ENCODE results near the gene FBXW5. TPM values are rescaled to one million over a fixed set of nuclear protein-coding genes. Genes with fewer than 3 reads are reported as not detected.

The FBXW5 gene
- total and polyA plus RNA-seq, 9 of the 15 experiments (the other 6 are each of a cell fraction or from before 2014, with no cell fraction given), result 0.21 to 128 (median 37.0) TPM

DNA sequence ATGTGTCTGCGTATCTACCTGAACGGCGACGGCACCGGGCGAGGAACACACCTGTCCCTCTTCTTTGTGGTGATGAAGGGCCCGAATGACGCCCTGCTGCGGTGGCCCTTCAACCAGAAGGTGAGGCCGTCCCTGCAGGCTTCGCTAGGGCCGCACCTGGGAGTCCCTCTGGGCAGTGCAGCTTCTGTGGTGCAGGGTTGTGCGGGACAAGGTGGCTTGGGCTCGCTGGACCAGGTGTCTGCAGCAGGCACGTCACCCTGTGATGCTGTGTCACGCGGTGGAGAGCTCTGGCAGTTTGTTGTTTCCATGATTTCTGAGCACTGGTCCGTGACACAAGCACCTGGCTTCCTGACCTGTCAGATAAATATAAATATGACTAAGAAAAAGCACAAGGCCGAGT, 20.7 kb downstream of the FBXW5 start:
- no peak for FAIRE-seq
- ATAC-seq, result no peak
- Histone ChIP-seq H3K9me3 (replicated peaks; ENCODE audit: control insufficient read depth, insufficient read depth, low read depth, low read length) (no peaks in the 10 kb centered on the region), H3K27ac (ENCODE audit: extremely low read depth, low read depth, low read length) (no peak overlapping the region), H3K4me1 (replicated peaks in 1 of 2; ENCODE audit: control insufficient read depth in 2 of 2, insufficient read depth in 2 of 2, low read length in 2 of 2) (peaks cover 10 to 50% of the 10 kb centered on the region in 2 experiments; a peak in 4 of 5 replicates), H2AFZ (ENCODE audit: low read depth, low read length) (no peak overlapping the region), H3K9ac (ENCODE audit: insufficient read depth in 1 of 2, low read depth in 2 of 2, low read length in 2 of 2) (no peak overlapping the region), H3K27me3 (ENCODE audit: control insufficient read depth in 2 of 2, insufficient read depth in 2 of 2, low read length in 2 of 2) (no peaks in the 10 kb centered on the region), H3K9me1 (ENCODE audit: control insufficient read depth, insufficient read depth, low read length) (no peaks in the 10 kb centered on the region), H3K36me3 (ENCODE audit: control insufficient read depth, insufficient read depth, low read length) (peaks cover 84% of the 10 kb centered on the region), H4K20me1 (replicated peaks; ENCODE audit: control insufficient read depth, insufficient read depth, low read length) (peaks cover 4% of the 10 kb centered on the region; the same call in 1 of the 2 replicates), H3K79me2 (ENCODE audit: control insufficient read depth, insufficient read depth, low read length) (no peaks in the 10 kb centered on the region), H3K4me2 (ENCODE audit: insufficient read depth, low read length) (no peak overlapping the region), H3K4me3 (no peak overlapping the region)
- intact Hi-C loops (cut with micrococcal nuclease), result no loop called here
- in situ Hi-C loops (cut with MboI), result no loop called here
- ChIA-PET POLR2A (interaction anchor here (1.2 kb wide), 1 partner anchor 23 kb away, joined by 6 read pairs; no protein-coding TSS in a partner anchor), CTCF (ENCODE audit: low intra/inter-chr PET ratio) (no interaction called here)
- whole genome bisulfite sequencing (ENCODE audit: insufficient coverage, low coverage, missing lambda C conversion rate), result 86% methylated on average over 9 of the region's 19 CpGs
- BruUV-seq (replicated peaks), result no TSS peak
- 0 out of 2 replicates have a peak, but pooled peaks have one; percentile 33 for TF ChIP-seq POLR2G (IDR thresholded peaks at IDR 0.05; ENCODE audit: low read depth, low read length)
- no peak for TF ChIP-seq RBM25 (IDR thresholded peaks at IDR 0.05; ENCODE audit: low read depth, low read length, severe bottlenecking)
- DNase-seq (ENCODE audit: extremely low read depth in 1 of 4, low spot score in 3 of 4), result no peak

DNA sequence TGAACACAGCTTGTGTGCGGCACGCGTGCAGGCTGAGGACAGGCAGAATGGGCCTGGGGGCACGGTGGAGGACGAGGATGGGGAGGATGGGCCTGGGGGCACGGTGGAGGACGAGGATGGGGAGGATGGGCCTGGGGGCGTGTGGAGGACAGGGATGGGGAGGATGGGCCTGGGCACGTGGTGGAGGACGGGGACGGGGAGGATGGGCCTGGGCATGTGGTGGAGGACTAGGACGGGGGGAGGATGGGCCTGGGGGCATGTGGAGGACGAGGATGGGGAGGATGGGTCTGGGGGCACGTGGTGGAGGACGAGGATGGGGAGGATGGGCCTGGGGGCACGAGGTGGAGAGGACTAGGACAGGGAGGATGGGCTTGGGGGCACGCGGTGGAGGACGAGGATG, 22.0 kb downstream of the FBXW5 start:
- BruUV-seq (replicated peaks), result no TSS peak
- peaks cover 75% of the 10 kb centered on the region for H3K36me3 ChIP-seq (ENCODE audit: control insufficient read depth, insufficient read depth, low read length)
- CTCF ChIA-PET (ENCODE audit: low intra/inter-chr PET ratio), result no interaction called here

More for the DNA sequence above, 22.0 kb downstream of the FBXW5 start:
- no peaks in the 10 kb centered on the region for H3K27me3 ChIP-seq (ENCODE audit: control insufficient read depth in 2 of 2, insufficient read depth in 2 of 2, low read length in 2 of 2)
- no peak overlapping the region; the same call in 2 of the 3 replicates for H3K27ac ChIP-seq (ENCODE audit: extremely low read depth, low read depth, low read length)
- no peaks in the 10 kb centered on the region for H3K79me2 ChIP-seq (ENCODE audit: control insufficient read depth, insufficient read depth, low read length)
- H2AFZ ChIP-seq (ENCODE audit: low read depth, low read length), result no peak overlapping the region
- no peaks in the 10 kb centered on the region for H3K9me3 ChIP-seq (replicated peaks; ENCODE audit: control insufficient read depth, insufficient read depth, low read depth, low read length)
- no peak for ATAC-seq
- FAIRE-seq, result no peak
- no peaks in the 10 kb centered on the region for H3K9me1 ChIP-seq (ENCODE audit: control insufficient read depth, insufficient read depth, low read length)
- no peak overlapping the region for H3K4me3 ChIP-seq
- intact Hi-C loops (cut with micrococcal nuclease), result no loop called here
- peaks cover 3 to 44% of the 10 kb centered on the region in 2 experiments; a peak in 3 of 5 replicates for H3K4me1 ChIP-seq (replicated peaks in 1 of 2; ENCODE audit: control insufficient read depth in 2 of 2, insufficient read depth in 2 of 2, low read length in 2 of 2)
- TF ChIP-seq POLR2G (IDR thresholded peaks at IDR 0.05; ENCODE audit: low read depth, low read length), result peak; percentile 42; the same call in 1 of the 2 replicates
- TF ChIP-seq ZZZ3 (IDR thresholded peaks at IDR 0.05), result no peak
- peak; percentile 45 for TF ChIP-seq RBM22 (IDR thresholded peaks at IDR 0.05; ENCODE audit: low read depth, low read length, poor library complexity, severe bottlenecking)
- in situ Hi-C loops (cut with MboI), result no loop called here
- 77% methylated on average over 5 of the region's 19 CpGs for WGBS (ENCODE audit: insufficient coverage, low coverage, missing lambda C conversion rate)
- POLR2A ChIA-PET, result no interaction called here
- H3K9ac ChIP-seq (ENCODE audit: insufficient read depth in 1 of 2, low read depth in 2 of 2, low read length in 2 of 2), result no peak overlapping the region; a peak in 1 of 4 replicates
- DNase-seq (ENCODE audit: extremely low read depth in 1 of 4, low spot score in 3 of 4), result no peak
- no peak overlapping the region for H3K4me2 ChIP-seq (ENCODE audit: insufficient read depth, low read length)
- 0 out of 2 replicates have a peak, but pooled peaks cover 3% of the 10 kb centered on the region for H4K20me1 ChIP-seq (replicated peaks; ENCODE audit: control insufficient read depth, insufficient read depth, low read length)

Measured in K562 (cell line).